ENCODE results near the gene H6PD.

DNA sequence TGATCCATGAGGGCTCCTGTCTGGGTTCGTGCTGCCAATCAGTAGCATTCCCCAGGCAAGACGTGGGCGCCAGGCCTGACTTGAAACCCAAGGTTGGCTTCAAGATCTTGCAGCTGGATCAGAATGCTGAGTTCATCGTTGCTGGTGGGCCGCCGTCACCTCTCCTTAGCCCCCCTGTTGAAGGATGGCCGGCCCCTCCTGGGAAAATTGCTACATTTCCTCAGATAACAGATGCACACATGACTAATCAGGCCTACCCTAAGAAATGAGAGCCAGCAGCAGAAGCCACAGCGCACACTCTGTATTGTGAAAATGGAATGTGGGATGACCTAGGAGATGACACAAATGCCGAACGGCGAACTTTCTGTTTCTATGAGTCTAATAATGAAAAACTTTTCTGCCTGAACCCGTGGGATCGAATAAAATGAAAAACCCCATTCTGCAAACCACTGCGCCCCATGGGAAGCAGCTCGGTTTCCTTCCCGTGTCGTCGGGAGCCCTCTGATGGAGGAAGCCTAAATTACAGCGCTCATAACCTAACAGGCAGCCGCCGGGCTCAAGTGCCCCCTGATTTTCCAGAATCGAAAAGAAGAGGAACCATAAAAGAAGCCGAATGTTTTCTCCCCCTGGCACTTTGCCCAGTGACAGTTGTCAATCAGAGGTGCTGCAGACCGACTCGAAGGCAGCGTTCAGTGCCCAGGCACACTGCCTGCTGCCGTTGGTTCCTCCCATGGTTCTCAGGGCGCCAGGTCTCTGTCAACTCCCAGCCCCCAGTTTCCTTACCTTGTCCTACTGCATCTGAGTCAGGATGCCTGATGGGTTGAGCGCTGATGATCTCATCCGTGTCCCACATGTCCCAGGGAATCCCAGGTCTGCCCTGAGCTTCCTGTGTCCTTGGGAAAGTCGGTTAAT is 38.2 kb upstream of the H6PD start:
- TF ChIP-seq EP300 (IDR thresholded peaks at IDR 0.05; ENCODE audit: borderline replicate concordance): no peak
- TF ChIP-seq CEBPB (IDR thresholded peaks at IDR 0.05): no peak
- TF ChIP-seq RAD21 (IDR thresholded peaks at IDR 0.05; ENCODE audit: low read depth): peak; percentile 96
- TF ChIP-seq, protein P1, sequence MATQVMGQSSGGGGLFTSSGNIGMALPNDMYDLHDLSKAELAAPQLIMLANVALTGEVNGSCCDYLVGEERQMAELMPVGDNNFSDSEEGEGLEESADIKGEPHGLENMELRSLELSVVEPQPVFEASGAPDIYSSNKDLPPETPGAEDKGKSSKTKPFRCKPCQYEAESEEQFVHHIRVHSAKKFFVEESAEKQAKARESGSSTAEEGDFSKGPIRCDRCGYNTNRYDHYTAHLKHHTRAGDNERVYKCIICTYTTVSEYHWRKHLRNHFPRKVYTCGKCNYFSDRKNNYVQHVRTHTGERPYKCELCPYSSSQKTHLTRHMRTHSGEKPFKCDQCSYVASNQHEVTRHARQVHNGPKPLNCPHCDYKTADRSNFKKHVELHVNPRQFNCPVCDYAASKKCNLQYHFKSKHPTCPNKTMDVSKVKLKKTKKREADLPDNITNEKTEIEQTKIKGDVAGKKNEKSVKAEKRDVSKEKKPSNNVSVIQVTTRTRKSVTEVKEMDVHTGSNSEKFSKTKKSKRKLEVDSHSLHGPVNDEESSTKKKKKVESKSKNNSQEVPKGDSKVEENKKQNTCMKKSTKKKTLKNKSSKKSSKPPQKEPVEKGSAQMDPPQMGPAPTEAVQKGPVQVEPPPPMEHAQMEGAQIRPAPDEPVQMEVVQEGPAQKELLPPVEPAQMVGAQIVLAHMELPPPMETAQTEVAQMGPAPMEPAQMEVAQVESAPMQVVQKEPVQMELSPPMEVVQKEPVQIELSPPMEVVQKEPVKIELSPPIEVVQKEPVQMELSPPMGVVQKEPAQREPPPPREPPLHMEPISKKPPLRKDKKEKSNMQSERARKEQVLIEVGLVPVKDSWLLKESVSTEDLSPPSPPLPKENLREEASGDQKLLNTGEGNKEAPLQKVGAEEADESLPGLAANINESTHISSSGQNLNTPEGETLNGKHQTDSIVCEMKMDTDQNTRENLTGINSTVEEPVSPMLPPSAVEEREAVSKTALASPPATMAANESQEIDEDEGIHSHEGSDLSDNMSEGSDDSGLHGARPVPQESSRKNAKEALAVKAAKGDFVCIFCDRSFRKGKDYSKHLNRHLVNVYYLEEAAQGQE (IDR thresholded peaks at IDR 0.05; ENCODE audit: low read depth): no peak
- no peak for TF ChIP-seq YY1 (IDR thresholded peaks at IDR 0.05; ENCODE audit: low read depth)
- TF ChIP-seq NFIC (IDR thresholded peaks at IDR 0.05): no peak
- TF ChIP-seq CREB1 (IDR thresholded peaks at IDR 0.05; ENCODE audit: low read depth): no peak
- TF ChIP-seq TAF1 (IDR thresholded peaks at IDR 0.05; ENCODE audit: low read depth): no peak
- no peak for TF ChIP-seq ZBTB7A (IDR thresholded peaks at IDR 0.05; ENCODE audit: low read depth)
- TF ChIP-seq EGR1 (IDR thresholded peaks at IDR 0.05): no peak
- TF ChIP-seq USF1 (IDR thresholded peaks at IDR 0.05): no peak

Data from Ishikawa (cell line).